SK-N-MC (cell line): Measurements from ENCODE around the gene DTNBP1.
A peak's percentile ranks its signal among the peaks of the same experiment; 100 is the strongest.

Experiments
- DNase-seq: peaks from one replicate; pipeline ENCODE4 v3.0.0-alpha.2; 2011; ENCODE audit warnings: low read depth, low spot score
- H3K27ac ChIP-seq: fragments of 200-600 bp; sonication (generic); 2 replicates; pipeline ENCODE4 v1.5.1; 2016; ENCODE audit warnings: mixed run types
- H3K36me3 ChIP-seq: fragments of 200-600 bp; sonication (generic); 2 replicates; pipeline ENCODE4 v1.6.1; 2017; ENCODE audit warnings: antibody characterized with exemption, low read length, mixed read lengths; ENCODE audit not compliant: insufficient read depth
- H3K4me3 ChIP-seq: fragments of 200-600 bp; sonication (generic); 2 replicates; pipeline ENCODE4 v1.5.1; 2016
- H3K9ac ChIP-seq: fragments of 200-600 bp; sonication (generic); 2 replicates; pipeline ENCODE4 v1.8.0; 2017; ENCODE audit warnings: mixed run types, mixed read lengths; ENCODE audit not compliant: insufficient read length
- H3K9me3 ChIP-seq: fragments of 200-600 bp; sonication (generic); 2 replicates; pipeline ENCODE4 v1.6.1; 2017; ENCODE audit warnings: low read depth, mild to moderate bottlenecking, antibody characterized with exemption, low read length, moderate library complexity, mixed read lengths
- EZH2 ChIP-seq: fragments of 200-600 bp; sonication (generic); IDR thresholded peaks from one replicate; pipeline ENCODE4 v1.6.1; 2017; ENCODE audit warnings: antibody characterized with exemption
- FOXP2 ChIP-seq: optimal IDR thresholded peaks from 2 replicates; pipeline ENCODE3; 2011; ENCODE audit warnings: mild to moderate bottlenecking, moderate library complexity; ENCODE audit not compliant: insufficient read depth; ENCODE audit errors: extremely low read length, control extremely low read depth
- POLR2AphosphoS5 ChIP-seq: IDR thresholded peaks from 2 replicates; pipeline ENCODE4 v1.6.1; 2012; ENCODE audit warnings: mild to moderate bottlenecking, low read depth, low read length, borderline replicate concordance

The DTNBP1 gene

DNA sequence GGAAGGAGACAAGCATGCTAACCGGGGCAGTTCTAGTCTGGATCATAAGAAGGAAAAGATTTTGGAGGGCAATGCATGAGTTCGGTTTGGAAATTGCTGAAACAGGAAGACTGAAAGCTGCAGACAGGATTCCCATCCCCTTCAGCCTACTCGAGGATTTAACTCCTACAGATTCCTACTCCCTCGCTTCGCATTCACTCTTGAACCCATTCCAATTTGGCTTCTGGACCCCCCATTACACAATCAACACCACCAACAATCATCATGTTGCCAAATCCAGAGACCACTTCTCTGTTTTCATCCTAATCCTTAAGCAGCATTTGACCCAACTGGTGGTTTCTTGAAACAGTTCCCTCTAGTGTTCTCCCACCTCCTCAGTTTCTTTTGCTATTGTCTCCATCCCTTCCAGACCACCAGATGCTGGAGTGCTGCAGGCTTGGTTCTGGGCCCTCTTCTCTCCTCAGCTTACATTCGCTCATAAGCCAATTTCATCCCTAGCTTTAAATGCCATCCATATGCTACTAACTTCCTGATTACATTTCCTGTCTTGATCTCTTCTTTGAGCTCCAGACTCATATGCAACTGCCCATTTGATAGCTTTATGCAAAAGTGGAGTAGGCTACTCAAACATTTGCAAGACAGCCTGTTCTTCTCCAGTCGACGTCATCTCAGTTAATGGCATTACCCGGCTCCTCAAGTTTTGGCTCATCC is 66.5 kb downstream of the DTNBP1 start:
- Histone ChIP-seq H3K9ac (no peak overlapping the region), H3K4me3 (peak overlapping the region; percentile 65), H3K27ac (peak overlapping the region; percentile 87), H3K36me3 (0 out of 2 replicates have a peak, but pooled peaks cover 4% of the 10 kb centered on the region), H3K9me3 (no peaks in the 10 kb centered on the region)
- DNase-seq, result peak; percentile 70
- TF ChIP-seq FOXP2, result no peak
- TF ChIP-seq POLR2AphosphoS5, result peak; percentile 41; the same call in 1 of the 2 replicates
- TF ChIP-seq EZH2, result no peak

DNA sequence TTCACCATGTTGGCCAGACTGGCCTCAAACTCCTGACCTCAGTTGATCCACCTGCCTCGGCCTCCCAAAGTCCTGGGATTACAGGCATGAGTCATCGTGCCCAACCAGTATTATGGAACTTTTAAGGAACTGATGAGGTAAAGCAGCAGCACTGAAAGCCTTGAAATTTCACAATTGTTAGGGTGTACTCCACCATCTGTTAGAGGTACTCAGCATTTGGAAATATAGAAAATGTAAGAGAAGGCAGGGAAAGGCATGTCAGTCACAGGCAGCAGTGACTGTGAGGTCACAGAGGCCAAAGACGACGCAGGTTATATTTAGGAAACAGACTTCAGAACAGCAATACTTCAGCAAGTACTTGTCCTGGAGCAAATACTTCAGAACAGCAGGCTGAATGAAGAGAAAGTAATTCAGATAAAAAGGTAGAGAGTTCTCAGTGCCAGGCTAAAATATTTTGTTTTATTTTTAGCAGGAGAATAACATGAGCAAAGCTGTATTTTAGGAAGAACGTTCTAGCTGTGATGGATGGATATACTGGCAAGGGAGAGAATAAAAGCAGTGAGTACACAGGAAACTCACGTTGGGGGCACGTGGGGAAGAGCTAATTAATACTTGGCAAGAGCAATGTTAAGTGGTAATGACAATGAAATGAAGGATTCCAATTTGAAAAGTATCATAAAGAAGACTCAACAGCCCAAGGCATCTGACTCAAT is 67.2 kb downstream of the DTNBP1 start:
- TF ChIP-seq EZH2 (no peak), FOXP2 (no peak)
- H3K36me3 ChIP-seq, result 0 out of 2 replicates have a peak, but pooled peaks cover 2% of the 10 kb centered on the region
- no peak overlapping the region for H3K9ac ChIP-seq
- peak overlapping the region; percentile 87 for H3K27ac ChIP-seq
- peak; percentile 39 for DNase-seq
- peak overlapping the region; percentile 65 for H3K4me3 ChIP-seq
- no peaks in the 10 kb centered on the region for H3K9me3 ChIP-seq

DNA sequence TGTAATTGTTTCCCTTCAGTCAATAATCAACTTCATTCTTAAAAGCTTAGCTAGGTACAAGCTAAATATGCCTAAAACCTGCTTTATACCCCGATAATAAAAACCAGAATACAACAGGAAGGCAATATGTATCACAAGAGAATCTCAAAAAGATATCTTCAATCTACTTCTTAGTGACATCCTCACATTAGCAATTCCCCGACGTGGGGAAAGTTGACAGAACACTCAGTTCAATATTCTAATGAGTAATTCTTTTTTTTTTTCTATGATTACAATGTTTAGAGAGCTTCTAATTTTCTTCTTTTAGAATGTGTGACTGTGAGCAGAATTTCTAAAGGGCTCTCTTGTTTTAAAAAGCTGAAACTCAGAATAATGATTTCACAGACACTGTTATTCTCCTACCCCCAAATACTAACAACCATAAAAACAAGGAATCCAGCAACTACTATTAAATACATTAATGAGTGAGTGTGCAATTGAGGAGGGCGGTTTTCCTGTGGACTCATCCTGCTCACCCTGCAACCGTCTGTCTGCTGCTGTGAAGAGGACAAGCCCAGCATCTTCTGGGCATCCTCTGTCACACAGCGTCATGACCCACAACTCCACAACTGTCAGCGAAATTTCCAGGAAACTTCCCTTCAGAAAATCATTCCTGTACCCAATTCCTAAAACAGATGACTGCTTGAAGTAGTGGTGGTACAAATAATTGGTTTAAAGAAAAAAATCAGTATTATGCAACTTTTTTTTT is 68.1 kb downstream of the DTNBP1 start:
- H3K4me3 ChIP-seq, result no peak overlapping the region
- peak overlapping the region; percentile 32; the same call in 1 of the 2 replicates for H3K27ac ChIP-seq
- no peaks in the 10 kb centered on the region for H3K36me3 ChIP-seq
- no peak for TF ChIP-seq EZH2
- DNase-seq, result no peak
- no peaks in the 10 kb centered on the region for H3K9me3 ChIP-seq
- no peak overlapping the region for H3K9ac ChIP-seq

DNA sequence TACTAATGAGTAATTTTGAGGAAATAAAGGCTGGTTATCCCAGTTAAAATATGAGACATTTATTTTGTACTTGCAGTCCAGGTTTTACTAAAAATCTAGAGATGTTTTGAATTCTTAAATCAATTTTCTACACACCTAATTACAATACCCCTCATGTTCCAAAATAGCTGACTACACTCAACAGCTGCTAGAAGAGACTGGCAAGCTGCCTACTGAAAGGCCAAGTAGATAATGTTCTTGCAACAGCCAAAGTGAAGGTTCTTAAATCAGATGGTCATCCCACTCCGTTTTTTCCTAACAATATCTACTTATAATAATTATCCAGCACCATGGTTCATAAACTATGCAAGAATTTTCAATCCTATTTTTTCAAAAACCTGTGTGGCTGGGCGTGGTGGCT is 69.0 kb downstream of the DTNBP1 start:
- Histone ChIP-seq H3K36me3 (no peaks in the 10 kb centered on the region), H3K4me3 (no peak overlapping the region), H3K9ac (no peak overlapping the region)

DNA sequence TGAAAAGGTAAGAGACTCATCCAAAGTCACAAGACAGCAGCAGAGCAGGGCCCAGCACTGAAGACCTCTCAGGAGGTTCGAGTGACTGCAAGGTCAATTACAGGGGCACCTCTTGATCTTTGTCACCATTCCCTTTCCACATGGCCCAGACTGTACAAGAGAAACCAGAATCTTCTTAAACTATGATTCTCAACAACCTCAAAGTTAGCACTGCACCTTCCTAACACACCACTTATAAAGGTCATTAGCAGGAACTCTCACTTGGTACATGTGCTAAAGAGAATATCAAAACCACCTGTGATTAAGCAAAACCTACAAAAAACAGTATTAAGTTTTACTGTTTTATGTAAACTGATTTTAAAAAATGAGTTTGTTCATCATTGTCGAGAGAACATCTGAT is 70.2 kb downstream of the DTNBP1 start:
- no peak overlapping the region for H3K4me3 ChIP-seq
- no peak for TF ChIP-seq POLR2AphosphoS5
- no peak overlapping the region for H3K27ac ChIP-seq

More for the DNA sequence above, 69.0 kb downstream of the DTNBP1 start:
- H3K27ac ChIP-seq, result no peak overlapping the region
- TF ChIP-seq EZH2, result no peak
- no peak for TF ChIP-seq FOXP2
- TF ChIP-seq POLR2AphosphoS5, result no peak
- no peak for DNase-seq
- no peaks in the 10 kb centered on the region for H3K9me3 ChIP-seq

DNA sequence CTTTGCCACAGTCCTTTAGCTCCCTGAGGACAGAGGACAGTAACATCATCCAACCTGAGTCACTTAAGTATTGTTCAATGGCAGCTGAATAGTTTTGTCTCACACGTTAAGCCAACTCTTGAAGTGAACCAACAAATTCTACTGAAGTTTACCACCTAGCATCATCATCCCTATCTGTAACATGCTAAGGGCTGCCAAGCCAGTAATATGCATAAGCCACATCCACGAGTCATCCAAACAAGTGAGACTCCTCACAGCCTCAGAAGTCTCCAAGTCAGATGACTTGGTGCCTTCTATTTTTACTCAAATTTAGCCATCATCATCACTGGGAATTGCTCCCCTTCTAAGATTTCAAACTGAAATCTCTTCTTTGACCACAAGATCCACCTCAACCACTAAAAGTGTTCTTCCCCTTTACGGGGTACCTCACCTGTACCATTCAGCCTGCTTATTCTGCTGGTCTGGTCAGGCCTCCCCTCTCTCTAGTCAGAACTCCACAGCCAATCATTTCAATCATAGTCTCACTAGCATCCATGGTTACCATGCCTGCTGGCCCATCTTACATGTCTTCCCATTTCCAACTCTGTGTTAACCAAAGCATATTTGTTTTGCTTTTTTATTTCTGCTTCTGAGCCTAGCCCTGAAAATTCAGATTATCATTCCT is 73.7 kb downstream of the DTNBP1 start:
- H3K4me3 ChIP-seq, result no peak overlapping the region
- TF ChIP-seq POLR2AphosphoS5 (no peak), EZH2 (no peak), FOXP2 (no peak)
- no peak for DNase-seq

More for the DNA sequence above, 70.2 kb downstream of the DTNBP1 start:
- no peaks in the 10 kb centered on the region for H3K9me3 ChIP-seq
- H3K36me3 ChIP-seq, result no peaks in the 10 kb centered on the region
- no peak overlapping the region for H3K9ac ChIP-seq
- no peak for DNase-seq

DNA sequence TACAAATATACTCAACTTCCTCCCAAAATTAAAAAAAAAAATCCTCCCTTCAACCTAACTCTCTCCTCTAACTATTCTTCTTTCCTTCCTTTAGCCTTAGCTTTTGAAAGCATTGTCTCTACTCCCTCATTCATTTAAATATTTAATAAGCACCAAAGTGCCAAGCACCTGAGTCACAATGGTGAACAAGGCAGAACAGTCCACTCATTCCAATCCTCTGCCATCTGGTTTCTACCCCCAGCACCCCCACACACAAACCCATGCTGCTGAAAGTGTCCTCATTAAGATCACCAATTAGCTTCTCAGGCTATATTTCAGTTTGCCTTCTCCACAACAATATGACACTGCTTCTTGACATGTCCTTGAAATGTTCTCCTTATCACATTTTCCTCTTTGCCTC is 76.3 kb downstream of the DTNBP1 start:
- no peak overlapping the region for H3K9ac ChIP-seq
- H3K27ac ChIP-seq, result no peak overlapping the region; the same call in 1 of the 2 replicates
- H3K4me3 ChIP-seq, result no peak overlapping the region
- DNase-seq, result no peak
- H3K36me3 ChIP-seq, result no peaks in the 10 kb centered on the region; the same call in 1 of the 2 replicates
- no peaks in the 10 kb centered on the region for H3K9me3 ChIP-seq
- no peak for TF ChIP-seq POLR2AphosphoS5
- TF ChIP-seq FOXP2, result no peak
- TF ChIP-seq EZH2, result no peak

More for the DNA sequence above, 73.7 kb downstream of the DTNBP1 start:
- no peaks in the 10 kb centered on the region for H3K9me3 ChIP-seq
- H3K27ac ChIP-seq, result no peak overlapping the region
- no peak overlapping the region for H3K9ac ChIP-seq
- no peaks in the 10 kb centered on the region for H3K36me3 ChIP-seq

DNA sequence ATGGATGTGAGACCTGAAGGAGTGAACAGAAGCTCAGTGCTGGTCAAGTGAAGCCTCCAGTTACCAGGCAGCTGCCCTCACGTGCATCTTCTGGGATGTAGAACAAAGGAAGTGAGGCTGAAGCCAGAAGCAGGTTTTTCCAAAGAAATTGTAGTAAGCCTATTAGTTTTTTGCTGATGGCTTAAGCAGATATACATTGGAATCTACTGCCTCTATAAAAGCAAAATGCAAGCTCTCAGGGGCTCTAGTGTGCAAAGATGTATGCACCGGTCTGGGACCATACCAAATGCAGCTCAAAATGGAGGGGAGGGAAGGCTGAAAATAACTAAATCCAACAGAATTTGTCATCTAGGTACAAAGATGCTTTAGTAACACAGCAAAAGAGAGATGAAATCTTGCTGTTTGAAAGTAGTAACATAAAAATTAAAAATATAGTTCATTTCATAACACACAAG is 77.0 kb downstream of the DTNBP1 start:
- no peak overlapping the region for H3K9ac ChIP-seq
- no peak for DNase-seq

More for the DNA sequence above, 77.0 kb downstream of the DTNBP1 start:
- H3K9me3 ChIP-seq, result no peaks in the 10 kb centered on the region
- peak overlapping the region; percentile 47; the same call in 1 of the 2 replicates for H3K4me3 ChIP-seq
- no peaks in the 10 kb centered on the region; the same call in 1 of the 2 replicates for H3K36me3 ChIP-seq
- H3K27ac ChIP-seq, result no peak overlapping the region; the same call in 1 of the 2 replicates
- TF ChIP-seq POLR2AphosphoS5 (no peak), FOXP2 (no peak), EZH2 (no peak)
